Left renal pelvis (tissue), 4 donors: ENCODE data around the gene GOLGA7B. TPM values are rescaled to one million over a fixed set of nuclear protein-coding genes. Genes with fewer than 3 reads are reported as not detected.

Experiments used
- DNase-seq, 4 donors: peaks; one replicate each; pipeline ENCODE4 v3.0.0-alpha.2; 2013; ENCODE audit warnings: low read depth in 4 of 4, low spot score in 3 of 4
- polyA plus RNA-seq, 4 donors: library from polyadenylated mRNA; unstranded; fragments of 120-200 nt; gene quantifications; one replicate each; pipeline ENCODE4 v1.2.1, GENCODE V29; 2013; ENCODE audit not compliant: insufficient read length in 4 of 4

The GOLGA7B gene
- polyA plus RNA-seq, 4 donors = 0.15 to 1.2 (median 0.67) TPM

DNA sequence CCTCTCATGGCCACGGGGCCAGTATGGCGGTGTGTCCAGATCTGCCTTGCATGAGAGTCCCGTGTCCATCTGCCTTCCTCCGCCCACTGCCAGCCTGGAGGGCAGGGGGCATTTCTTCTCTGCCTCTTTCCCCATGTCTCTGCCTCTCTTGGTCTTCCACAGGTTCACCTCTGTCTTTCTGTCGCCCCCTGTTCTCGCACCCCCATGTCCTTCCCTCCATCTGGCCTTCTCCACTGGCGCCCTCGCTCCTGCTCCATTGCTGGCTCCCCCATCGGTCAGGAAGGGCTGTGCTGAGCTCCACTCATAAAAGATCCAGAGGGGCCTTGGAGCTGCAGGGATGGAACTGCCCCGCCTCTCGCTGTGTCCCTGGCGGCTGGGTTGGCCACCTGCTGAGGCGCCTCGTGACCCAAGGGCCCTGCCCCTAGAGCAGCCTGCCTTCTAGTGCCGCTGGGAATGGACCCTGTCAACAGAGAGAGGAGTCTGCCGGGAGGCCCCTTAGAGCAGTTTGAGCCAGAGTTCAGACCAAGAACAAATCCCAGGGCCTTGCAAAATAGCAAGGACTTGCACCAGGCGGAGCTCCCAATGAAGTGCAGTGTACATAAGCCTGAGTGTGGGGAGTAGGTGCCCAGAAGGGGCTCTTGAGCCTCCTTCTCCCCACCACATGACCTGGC is 42.0 kb downstream of the GOLGA7B start:
- DNase-seq = no peak

DNA sequence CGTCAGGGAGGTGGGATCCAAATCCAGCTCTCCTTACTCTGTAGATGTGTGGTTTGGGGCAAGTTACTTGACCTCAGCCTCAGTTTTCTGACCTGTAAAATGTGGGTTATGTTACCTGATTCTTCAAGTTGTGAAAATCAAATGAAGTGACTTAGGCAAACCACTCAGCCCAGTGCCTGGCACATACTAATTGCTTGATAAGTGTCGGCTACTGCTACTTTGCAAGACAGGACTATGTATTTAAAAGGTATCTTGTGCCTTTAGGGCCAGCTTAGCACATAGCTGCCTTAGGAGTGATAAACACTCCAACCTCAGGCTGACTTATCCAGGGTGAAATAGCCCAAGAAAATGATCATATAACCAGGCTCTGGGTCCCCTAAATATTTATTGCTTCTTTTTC is 42.9 kb downstream of the GOLGA7B start:
- DNase-seq = no peak

DNA sequence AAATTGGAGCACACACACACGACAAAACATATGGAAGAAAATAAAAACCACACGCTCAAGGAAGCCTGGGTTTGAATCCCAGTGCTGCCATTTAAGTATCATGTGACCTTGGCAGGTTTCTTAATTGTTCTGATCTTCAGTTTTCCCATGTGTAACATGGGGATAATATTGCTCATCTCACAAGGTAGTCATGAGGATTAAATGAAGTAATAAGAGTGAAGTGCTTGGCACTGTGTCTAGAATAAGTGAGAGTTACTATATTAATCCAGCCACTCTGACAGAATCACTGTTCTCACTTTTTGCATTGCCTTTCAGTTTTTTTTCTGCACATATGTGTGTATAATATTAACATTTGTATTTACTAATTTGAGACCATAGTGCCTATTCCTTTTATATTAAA is 43.3 kb downstream of the GOLGA7B start:
- DNase-seq = no peak

DNA sequence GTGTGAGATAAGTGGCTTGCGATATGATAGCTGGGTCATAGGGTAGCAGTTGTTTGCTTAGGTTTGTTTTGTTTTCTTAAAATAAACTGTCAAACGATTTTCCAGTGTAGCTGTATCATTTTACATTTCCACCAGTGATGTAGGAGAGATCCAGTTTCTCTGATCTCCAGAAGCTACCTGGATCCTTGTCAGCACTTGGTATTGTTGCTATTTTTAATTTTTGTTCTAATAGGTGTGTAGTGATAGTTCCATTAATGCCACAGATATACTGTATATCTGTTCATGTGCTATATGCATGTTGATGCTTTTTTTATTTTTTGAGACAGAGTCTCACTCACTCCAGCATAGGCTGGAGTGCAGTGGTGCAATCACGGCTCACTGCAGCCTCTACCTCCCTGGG is 44.4 kb downstream of the GOLGA7B start:
- no peak for DNase-seq

DNA sequence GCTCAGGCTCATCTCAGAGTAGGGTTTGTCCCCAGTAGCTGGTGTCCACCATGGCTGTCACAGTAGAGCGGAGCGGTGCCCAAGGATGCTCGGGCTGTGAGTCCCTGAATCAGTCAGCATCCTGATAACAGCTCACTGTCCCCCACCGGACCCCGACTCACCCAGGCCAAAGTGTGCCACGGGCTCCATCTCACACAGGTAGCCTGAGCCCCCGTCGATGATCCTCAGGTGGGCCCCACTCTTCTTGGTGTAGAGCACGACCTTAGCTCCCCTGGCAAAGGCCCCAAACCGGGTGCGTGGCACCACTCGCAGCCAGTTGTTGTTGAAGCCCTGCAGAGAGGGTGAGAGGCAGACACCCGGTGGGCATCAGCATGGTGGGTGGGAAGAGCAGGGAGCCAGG is 45.4 kb downstream of the GOLGA7B start:
- DNase-seq = no peak

DNA sequence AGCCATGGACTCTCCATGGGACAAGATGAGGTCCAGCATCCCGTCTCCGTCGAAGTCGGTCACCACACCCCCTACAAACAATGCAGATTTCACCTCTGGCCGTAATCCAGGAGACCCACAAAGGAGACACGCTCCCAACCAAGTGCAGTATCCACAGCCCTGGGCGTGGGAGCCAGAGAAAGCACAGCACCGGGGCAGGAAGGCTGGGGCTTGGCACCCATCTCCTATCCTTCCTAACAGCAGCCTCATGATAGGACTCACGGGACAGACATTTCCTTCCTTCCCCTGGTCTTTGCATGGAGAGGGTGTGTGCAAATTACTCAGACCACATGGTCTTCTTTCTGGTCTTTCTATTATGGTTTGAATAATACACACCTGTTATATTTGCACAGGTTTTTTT is 46.3 kb downstream of the GOLGA7B start:
- DNase-seq = no peak

DNA sequence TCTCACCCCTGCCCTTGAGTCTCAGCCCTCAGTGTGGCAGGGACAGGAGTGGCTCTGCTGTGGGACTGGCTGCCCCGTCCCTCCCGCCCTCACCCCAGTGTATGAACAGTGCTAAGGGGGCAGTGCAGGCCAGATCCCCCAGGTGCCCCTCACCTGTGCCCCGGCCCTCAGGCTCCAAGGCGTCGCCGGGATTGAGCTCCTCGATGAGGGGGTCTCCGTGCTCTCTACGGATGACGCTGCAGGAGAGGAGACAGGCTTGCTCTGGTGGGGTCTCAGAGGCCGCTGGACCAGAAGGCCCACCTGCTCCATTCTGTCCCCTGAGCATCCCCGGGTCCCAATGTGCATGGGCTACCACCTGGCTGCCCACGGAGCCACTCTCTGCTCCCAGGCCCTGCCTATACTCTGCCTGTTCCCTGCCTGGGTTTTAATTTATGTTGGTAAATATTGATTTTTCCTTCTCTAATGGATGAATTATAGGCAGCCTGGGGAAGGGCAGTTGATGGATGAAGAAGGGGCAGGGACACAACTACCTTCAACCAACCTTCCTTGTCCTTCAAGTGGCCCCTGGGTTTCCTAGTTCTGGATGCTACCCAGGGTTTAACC is 47.2 kb downstream of the GOLGA7B start:
- no peak for DNase-seq

DNA sequence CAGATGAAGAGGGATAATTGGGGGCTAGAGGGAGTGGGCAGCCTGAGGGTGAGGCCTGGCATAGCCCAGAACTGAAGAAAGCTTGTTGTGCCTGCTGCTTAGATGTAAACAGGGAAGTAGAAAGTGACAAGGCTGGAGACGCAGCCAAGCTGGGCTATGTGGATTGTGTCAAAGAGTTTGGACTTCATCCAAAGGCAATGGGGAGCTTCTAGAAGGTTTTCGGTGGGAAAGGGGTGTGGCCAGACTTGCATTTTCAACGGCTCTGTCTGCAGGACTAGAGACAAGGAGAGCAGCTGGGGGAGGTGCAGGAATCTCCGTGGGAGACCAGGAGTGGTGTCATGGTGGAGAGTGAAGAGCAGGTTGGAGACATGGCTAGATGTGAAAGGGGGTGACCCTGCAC is 48.8 kb downstream of the GOLGA7B start:
- DNase-seq = no peak

DNA sequence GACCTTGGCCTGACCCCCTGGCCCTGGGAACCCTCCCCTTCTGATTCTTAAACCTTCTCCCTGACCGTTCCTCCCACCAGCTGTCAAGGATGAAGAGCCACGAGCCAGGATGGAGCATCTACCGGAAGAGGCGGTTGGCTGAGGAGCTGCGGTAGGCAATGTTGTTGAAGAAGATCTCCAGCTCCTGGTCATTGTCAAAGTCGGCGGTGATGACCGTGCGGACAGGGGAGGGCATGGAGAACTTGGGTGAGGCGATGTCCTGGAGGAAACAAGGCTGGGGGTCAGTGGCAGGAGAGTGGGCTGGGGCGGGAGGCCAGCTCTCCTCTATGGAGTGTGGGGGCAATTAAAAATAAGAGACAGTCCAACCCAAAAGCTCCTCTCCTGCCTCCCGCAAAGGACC is 51.7 kb downstream of the GOLGA7B start:
- no peak for DNase-seq

DNA sequence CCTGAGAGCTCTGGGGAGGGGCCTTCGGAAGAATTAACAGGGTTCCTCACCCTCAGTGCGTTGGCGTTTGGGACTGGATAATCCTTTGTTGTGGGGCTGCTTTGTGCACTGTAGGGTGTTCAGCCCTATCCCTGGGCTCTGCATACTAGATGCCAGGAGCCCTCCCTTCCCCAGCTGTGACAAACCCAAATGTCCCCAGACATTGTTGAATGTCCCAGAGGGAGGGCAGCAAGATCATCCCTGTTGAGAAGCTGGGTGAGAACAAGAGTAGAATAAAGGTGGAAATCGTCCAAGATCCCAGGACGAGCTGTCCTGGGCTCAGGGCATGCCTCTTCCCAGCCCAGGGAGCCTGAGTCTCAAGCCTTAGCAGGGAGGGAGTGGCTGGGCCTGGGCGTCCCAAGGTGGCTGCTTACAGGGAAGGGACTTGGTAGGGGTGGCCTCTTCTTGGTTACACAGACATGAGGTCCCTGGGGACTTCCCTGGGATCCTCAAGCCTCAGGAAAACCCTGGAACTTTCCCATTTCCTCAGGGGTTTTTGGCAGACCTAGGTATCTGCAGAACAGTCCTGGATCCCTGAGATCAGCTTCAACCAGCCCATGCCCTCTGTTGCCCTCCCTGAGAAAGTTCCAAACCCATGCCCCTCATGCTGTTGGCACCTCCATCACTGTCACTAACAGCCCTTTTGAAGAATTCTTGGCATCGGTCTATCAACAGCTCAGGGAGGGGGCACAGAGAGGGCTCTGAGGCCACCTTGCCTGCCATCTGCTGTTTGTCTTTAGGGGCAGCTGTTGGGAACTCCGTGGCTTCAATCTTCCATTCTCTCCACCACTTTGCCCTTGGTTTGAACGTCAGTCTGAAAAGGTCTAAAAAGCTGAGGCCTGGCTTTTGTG is 53.7 kb downstream of the GOLGA7B start:
- no peak for DNase-seq

DNA sequence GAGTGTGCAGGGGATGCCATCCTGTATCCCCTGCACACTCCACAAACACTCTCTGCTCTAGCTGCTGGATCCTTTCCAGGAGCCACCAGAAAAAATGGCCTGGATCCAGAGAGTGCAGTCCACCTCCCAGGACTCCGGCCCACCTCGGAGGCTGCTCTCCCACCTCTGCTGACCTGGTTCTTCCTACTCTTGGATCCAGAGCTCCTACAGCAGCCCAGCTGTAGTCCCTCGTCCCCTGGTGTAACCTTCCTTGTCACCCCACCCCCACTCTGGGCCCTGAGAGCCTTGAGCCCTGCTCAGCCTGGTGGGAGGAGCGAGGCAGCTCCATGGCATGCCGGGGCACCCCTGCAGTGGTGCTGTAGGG is 54.4 kb downstream of the GOLGA7B start:
- DNase-seq = no peak

DNA sequence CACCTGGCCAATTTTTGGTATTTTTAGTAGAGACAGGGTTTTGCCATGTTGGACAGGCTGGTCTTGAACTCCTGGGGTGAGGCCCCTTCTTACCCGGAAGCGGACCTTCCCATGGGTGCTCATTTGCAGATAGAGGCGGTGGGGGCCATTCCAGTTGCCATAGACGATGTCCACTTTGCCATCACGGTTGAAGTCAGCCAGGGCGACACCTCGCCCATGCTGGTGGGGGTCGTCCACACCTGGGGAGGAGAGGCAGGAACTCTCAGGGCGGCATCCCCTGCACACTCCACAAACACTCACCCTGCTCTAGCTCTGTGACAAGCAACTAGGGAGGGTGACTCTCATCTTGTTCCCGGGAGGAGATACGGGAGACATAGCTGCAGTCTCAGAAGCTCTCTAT is 54.9 kb downstream of the GOLGA7B start:
- DNase-seq = no peak

DNA sequence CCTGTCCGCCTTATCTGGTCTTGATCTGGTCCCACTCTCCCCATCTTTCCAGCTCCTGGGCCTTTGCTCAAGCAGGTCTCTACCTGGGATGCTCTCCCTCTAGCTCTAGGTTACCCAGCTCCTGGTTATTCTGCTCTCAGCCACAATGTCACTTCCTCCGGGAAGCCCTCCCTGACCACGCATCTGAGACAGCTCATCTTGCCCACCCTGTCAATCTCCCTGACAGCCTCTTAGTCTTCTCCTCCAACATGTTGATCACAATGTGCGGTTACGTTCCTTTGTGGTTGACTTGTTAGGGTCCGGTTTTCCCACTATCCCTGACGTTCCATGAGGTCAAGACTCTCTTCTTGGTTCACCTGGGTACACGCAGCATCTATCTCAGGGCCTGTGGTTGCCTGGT is 55.6 kb downstream of the GOLGA7B start:
- DNase-seq = no peak

DNA sequence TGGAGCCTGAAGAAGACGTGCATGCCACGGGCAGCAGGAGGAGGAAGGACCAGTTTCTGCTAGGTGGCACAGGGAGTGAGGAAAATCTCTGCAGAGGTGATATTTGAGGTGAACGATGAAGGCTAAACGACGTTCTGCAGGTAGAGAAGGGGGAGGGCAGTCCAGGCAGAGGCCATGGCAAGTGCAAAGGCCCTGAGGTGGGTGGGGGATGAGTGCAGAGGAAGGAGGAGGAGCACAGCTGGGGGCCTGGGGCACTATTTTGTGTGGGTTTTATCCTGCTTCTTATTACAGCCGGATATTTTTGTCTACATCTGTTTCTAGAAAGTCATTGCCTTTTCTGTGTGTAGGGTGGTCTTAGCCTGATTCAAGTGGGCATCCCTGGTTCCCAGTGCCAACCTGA is 57.6 kb downstream of the GOLGA7B start:
- no peak for DNase-seq

DNA sequence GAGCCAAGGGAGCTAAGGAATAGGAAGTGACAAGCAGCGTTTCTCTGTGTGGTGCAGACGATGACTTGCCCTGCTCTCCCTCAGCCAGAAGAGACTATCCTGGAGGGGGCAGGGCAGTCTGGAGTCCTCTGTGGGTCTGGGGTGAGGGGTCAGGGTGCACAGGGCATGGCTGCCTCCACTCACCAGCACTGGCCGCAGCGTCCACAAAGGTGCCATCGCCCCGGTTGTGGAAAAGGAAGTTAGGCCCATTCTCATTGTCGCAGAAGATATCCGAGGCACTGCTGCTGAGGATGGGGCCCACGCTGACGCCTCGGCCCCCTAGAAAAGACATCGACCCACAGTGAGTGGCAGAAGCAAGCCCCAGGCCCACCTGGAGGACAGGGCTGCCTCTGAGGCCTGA is 58.2 kb downstream of the GOLGA7B start:
- no peak for DNase-seq

DNA sequence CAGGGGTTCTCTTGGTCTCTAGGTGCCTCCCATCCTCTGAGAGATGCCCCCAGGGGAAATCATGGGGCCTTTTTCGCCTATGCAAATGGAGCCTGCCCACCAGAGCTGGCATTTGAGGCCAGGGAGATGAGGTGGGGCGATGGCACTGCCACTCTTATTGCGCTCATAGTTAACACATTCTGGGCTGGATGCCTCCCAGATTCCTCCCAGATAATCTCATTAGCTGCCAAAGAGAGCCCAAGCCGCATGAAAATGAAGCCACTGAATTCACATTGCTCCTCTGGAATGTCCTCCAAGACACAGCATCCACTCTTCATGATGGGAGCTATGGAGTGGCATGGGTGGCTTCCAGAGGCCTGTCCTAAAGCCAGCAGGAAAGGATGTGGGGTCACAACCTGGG is 61.0 kb downstream of the GOLGA7B start:
- no peak for DNase-seq

DNA sequence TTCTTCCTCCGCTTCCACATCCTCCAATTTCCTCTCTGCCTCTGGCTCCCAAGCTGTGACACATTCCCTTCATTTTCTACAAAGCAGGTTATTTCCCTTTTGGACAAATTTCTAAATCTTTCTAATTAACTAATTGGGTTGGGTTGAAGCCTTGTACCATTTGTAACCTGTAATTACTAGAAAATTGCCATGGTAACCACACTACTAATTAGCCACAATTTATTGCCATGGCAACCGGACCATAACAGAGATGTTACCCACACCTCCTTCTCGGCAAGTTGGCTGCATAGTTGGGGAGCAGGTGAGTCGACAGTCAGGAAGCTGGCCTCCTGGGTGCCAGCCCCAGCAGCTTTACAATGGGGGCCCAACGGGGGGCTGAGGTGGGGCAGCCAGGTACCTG is 61.6 kb downstream of the GOLGA7B start:
- no peak for DNase-seq

DNA sequence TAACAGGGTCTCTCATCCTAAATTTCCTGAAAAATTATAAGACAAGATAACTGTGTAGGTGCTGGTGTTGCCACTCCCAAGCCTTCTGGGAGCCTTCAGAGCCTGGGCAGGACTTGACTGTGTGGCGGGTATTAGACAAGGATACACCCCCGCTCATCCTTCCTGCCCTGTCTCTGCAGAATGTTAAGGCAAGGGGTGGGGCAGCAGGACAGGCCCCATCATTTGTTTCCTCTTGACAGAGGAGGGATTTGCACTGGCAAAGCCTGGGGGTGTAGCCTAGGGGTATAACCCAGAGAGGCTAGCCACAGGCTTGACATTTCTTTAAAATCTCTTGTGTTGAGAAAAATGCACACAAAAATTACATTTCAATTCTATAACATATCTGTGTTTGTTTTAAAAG is 63.5 kb downstream of the GOLGA7B start:
- DNase-seq = no peak

DNA sequence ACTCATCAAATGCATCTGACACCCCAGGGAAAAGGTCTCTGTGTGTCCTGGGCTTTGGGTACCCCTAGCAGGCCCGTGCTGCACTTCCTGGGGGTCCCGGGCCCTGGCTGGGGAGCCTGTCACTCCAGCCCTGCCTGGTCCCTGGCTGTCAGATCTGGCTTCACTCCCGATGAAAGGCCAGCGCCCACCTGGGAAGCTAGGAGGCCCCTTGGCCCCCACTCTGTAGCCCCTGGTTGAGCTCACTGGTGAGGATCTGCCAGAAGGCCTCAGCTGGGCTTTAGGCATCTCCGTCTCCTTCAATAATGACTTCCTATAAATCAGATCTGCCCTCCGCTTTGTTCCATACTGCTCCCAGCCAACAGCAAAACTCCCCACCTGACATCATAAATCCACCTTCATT is 64.0 kb downstream of the GOLGA7B start:
- no peak for DNase-seq

DNA sequence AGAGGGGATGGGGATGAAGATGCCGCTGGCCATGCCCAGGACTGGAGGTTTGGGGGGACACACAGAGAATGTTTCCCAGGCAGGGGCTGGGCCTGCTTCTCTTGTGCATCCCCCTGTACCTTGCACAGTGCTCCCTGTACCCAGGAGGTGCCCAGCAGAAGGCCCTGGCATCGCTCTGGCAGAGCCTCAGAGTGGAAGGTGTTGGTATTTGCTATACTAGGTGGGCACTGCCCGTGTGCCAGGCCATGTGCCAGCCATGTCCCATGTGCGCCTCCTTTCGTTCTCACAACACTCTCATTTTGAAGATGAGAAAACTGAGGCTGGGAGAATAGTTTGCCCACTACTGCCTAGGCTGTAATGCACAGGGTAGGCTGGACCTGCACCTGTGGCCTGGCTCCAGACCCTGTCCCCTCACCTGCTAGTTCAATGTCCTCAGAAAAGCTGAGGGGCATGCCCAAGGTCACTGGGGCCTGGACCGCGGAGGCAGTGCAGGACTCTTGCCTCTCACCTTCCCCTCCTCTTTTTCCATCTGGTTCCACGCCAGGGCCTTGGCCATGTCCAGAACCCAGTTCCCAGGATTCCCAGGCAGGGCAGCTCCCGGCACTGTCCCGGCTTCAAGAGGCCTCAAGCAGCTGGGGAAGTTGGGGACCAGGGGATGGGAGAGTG is 64.7 kb downstream of the GOLGA7B start:
- no peak for DNase-seq

DNA sequence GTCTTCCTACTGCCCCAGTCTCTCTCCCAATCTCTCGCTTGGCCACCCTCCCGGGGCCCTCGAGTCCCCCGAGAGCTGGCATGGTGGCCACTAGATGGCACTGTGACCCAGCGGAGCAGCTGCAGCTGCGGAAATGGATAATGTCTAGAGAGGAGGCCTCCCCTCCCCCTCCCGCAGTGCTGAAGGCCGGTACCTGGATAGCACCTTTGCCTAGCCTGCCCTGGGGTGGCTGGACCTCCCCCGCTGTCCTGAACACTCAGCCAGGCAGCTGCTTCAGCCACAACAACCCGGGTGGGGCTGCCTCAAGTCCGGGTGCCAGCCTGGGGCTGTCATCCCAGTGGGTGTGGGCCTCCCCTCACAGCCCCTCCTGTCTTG is 65.2 kb downstream of the GOLGA7B start:
- DNase-seq = peak; percentile 33 to 63 (median 38)
